Lower lobe of right lung (tissue), 2 donors: ENCODE data around the gene VASH2. TPM values are rescaled to one million over a fixed set of nuclear protein-coding genes. Genes with fewer than 3 reads are reported as not detected.

ENCODE experiments used
- ATAC-seq, 2 donors: fragments of 200-7000 bp; cut with Tn5 transposase; one replicate each; pipeline ENCODE4 v1.9.1; 2020 to 2022; ENCODE audit warnings: mild to moderate bottlenecking in 2 of 2, moderate library complexity in 2 of 2
- DNase-seq: peaks from one replicate; pipeline ENCODE4 v3.0.0-alpha.2; 2020
- H3K27ac ChIP-seq: fragments of 200-600 bp; one replicate; pipeline ENCODE4 v1.8.0; 2022
- H3K27me3 ChIP-seq: fragments of 200-600 bp; one replicate; pipeline ENCODE4 v1.8.0; 2022; ENCODE audit warnings: low read depth
- H3K36me3 ChIP-seq: fragments of 200-600 bp; one replicate; pipeline ENCODE4 v1.8.0; 2022; ENCODE audit warnings: mild to moderate bottlenecking
- H3K4me1 ChIP-seq: fragments of 200-600 bp; one replicate; pipeline ENCODE4 v1.8.0; 2022
- H3K4me3 ChIP-seq: fragments of 200-600 bp; one replicate; pipeline ENCODE4 v1.8.0; 2022; ENCODE audit warnings: mild to moderate bottlenecking
- H3K9me3 ChIP-seq: fragments of 200-600 bp; one replicate; pipeline ENCODE4 v1.8.0; 2022
- intact Hi-C: fragments of 100-400 bp; cut with DNase I; formaldehyde crosslinking; loops from one replicate; pipeline ENCODE4 v1.11.0; 2022
- total RNA-seq: library from RNA; stranded (reverse); fragmentation: NEBNext Ultra II Directional; extraction: Animal tissue kit (Norgen Biotek cat#: 25700); gene quantifications from one replicate; pipeline ENCODE4 v1.2.1, GENCODE V29; 2021
- TF ChIP-seq, protein P1 (sequence below): fragments of 200-600 bp; IDR thresholded peaks from one replicate; pipeline ENCODE4 v1.8.0; 2022; ENCODE audit warnings: antibody characterized with exemption, mild to moderate bottlenecking
- donor health status: DM: no; HTN: yes; CAD: no; lungs with severe emphysema.

VASH2 gene
- total RNA-seq, 1 donor from 2014 or later: 1.6 TPM

DNA sequence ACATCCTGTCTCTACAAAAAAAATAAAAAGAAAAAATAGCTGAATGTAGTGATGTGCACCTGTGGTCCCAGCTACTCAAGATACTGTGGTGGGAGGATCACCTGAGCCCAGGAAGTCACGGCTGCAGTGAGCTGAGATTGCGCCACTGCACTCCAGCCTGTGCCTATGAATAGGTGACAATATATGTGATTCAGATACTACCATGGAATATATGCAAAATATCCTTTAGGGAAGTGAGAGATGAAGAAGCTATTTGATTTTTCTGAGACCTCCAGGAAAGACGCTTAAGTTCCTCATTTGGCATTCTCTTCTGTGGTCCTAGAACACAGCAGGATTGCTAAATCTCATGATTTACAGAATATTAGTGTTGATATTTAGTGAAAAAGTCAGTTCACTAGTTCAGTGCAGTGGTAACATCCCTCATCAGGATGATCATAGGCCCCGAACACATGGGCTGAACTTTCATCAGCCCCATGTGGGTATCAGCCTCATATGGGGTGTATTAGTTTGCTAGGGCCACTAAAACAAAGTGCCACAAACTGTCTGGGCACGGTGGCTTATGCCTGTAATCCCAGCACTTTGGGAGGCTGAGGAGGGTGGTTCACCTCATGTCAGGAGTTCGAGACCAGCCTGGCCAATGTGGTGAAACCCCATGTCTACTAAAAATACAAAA, 6.0 kb upstream of the VASH2 start:
- TF ChIP-seq, protein P1, sequence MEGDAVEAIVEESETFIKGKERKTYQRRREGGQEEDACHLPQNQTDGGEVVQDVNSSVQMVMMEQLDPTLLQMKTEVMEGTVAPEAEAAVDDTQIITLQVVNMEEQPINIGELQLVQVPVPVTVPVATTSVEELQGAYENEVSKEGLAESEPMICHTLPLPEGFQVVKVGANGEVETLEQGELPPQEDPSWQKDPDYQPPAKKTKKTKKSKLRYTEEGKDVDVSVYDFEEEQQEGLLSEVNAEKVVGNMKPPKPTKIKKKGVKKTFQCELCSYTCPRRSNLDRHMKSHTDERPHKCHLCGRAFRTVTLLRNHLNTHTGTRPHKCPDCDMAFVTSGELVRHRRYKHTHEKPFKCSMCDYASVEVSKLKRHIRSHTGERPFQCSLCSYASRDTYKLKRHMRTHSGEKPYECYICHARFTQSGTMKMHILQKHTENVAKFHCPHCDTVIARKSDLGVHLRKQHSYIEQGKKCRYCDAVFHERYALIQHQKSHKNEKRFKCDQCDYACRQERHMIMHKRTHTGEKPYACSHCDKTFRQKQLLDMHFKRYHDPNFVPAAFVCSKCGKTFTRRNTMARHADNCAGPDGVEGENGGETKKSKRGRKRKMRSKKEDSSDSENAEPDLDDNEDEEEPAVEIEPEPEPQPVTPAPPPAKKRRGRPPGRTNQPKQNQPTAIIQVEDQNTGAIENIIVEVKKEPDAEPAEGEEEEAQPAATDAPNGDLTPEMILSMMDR: no peak
- Histone ChIP-seq H3K27ac (no peak overlapping the region), H3K9me3 (no peaks in the 10 kb centered on the region), H3K36me3 (no peaks in the 10 kb centered on the region), H3K4me1 (no peaks in the 10 kb centered on the region), H3K27me3 (peaks cover 6% of the 10 kb centered on the region), H3K4me3 (no peak overlapping the region)
- intact Hi-C loops: no loop called here
- ATAC-seq (no peak), DNase-seq (no peak)

DNA sequence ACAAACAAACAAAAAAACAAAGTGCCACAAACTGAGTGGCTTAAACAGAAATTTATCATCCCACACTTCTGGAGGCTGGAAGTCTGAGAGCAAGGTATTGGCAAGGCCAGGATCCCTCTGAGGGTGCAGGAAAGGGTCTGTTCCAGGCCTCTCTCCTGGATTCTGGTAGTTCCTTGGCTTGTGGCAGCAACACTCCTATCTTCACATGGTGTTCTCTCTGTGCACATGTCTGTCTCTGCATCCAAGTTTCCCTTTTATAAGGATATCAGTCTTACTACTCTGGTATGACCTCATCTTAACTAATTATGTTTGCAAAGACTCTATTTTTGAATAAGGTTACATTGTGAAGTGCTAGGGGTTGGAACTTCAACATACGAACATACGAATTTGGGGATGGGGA, 5.3 kb upstream of the VASH2 start:
- H3K27ac ChIP-seq: no peak overlapping the region
- no peaks in the 10 kb centered on the region for H3K36me3 ChIP-seq
- no peak for DNase-seq
- no peak overlapping the region for H3K4me3 ChIP-seq
- H3K9me3 ChIP-seq: no peaks in the 10 kb centered on the region
- intact Hi-C loops: no loop called here
- H3K27me3 ChIP-seq: peaks cover 13% of the 10 kb centered on the region
- no peak for ATAC-seq
- peaks cover 5% of the 10 kb centered on the region for H3K4me1 ChIP-seq
- TF ChIP-seq, protein P1: no peak

DNA sequence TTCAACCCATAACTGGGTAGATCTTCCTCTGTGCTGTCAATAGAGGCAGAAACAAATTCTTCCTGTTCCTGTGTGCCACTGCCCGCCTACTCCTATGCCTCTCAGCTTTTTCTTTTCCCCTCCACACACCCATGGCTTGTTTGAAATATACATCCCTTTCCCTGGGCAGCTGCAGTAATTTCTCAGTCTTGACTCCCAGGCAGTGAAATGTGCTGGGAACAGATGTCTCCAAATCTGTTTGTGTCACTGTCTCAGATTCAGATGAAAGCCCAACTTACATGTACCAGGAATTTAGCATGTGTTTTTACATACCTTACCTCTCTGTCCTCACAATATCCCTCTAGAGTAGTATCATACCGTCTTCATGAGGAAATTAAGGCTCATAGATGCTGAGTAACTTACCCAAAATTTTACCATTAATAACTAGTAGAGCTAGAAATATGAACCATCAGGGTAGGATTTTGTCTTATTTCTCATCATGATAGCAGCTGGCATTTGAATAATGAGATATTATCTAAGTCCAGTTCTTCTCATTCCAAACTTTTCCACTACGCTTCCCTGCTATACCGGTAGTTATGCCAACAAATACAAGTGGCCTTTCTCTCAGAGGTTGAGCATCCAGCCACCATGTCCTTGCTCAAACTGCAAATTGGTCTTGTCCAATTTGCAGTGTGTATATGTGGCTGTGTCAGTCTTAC, 4.7 kb upstream of the VASH2 start:
- H3K36me3 ChIP-seq: no peaks in the 10 kb centered on the region
- intact Hi-C loops: no loop called here
- H3K4me3 ChIP-seq: no peak overlapping the region
- ATAC-seq (no peak), DNase-seq (no peak)
- TF ChIP-seq, protein P1: no peak
- no peak overlapping the region for H3K27ac ChIP-seq
- H3K4me1 ChIP-seq: peaks cover 7% of the 10 kb centered on the region
- H3K9me3 ChIP-seq: no peaks in the 10 kb centered on the region
- peaks cover 16% of the 10 kb centered on the region for H3K27me3 ChIP-seq

DNA sequence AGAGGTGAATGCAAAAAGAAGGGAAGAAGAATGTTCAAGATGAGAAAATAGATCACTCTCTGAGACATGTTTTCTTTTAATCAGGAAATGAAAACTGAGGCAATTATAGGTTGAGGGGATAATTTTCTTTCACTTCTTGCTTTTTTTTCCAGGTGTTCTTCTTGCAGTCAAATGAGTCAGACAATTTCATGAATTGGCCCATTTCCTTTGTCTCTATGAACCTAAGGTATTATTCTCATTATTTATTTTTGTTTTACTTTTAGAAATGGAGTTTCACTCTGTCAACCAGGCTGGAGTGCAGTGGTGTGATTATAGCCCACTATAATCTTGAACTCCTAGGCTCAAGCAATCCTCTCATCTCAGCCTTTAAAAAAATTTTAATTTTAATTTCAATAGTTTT, 3.5 kb upstream of the VASH2 start:
- peaks cover 12% of the 10 kb centered on the region for H3K4me1 ChIP-seq
- DNase-seq (no peak), ATAC-seq (no peak)
- intact Hi-C loops: no loop called here
- H3K27me3 ChIP-seq: peaks cover 26% of the 10 kb centered on the region
- H3K9me3 ChIP-seq: no peaks in the 10 kb centered on the region
- H3K27ac ChIP-seq: no peak overlapping the region
- no peaks in the 10 kb centered on the region for H3K36me3 ChIP-seq
- TF ChIP-seq, protein P1: no peak
- no peak overlapping the region for H3K4me3 ChIP-seq

- H3K4me1 ChIP-seq: peaks cover 14% of the 10 kb centered on the region
- H3K9me3 ChIP-seq: no peaks in the 10 kb centered on the region
- ATAC-seq: no peak
- no peak overlapping the region for H3K27ac ChIP-seq
- intact Hi-C loops: no loop called here
- H3K27me3 ChIP-seq: peaks cover 35% of the 10 kb centered on the region
- peak overlapping the region; percentile 64 for H3K4me3 ChIP-seq
- TF ChIP-seq, protein P1: no peak
- no peaks in the 10 kb centered on the region for H3K36me3 ChIP-seq
- DNase-seq: no peak
Observed at GRCh38 chr1:212949771-212950170, 570 bp upstream of the VASH2 start.
